Measurements from ENCODE around the gene PPP2R1B. TPM values are rescaled to one million over a fixed set of nuclear protein-coding genes. Genes with fewer than 3 reads are reported as not detected.

The PPP2R1B gene
- polyA plus RNA-seq, 1 donor (not counting 4 experiments of a cell fraction or from before 2014, with no cell fraction given), result 33.6 TPM

GRCh38 chr11:111734954-111735261 is 31.3 kb downstream of the PPP2R1B start:
- dilution Hi-C loops (cut with MboI; ENCODE audit: extremely low pct_ligation_motif_present, low sequenced_read_pairs), result no loop called here
- Histone ChIP-seq H3K9me3 (ENCODE audit: control insufficient read depth, low read depth, low read length) (no peaks in the 10 kb centered on the region), H3K36me3 (ENCODE audit: control insufficient read depth in 2 of 2, extremely low read depth in 1 of 2, insufficient read depth in 2 of 2, low read length in 2 of 2) (peaks cover 3 to 4% of the 10 kb centered on the region in 2 experiments), H3K4me3 (ENCODE audit: control insufficient read depth in 2 of 3, extremely low read depth in 1 of 3, insufficient read depth in 2 of 3, low read depth in 1 of 3, low read length in 3 of 3) (no peak overlapping the region), H2AFZ (ENCODE audit: control insufficient read depth, low read length) (no peak overlapping the region), H3K79me2 (ENCODE audit: control insufficient read depth, insufficient read depth, low read length) (no peaks in the 10 kb centered on the region), H3K9me1 (ENCODE audit: control insufficient read depth, extremely low read depth, insufficient read depth, low read length) (peaks cover 6% of the 10 kb centered on the region), H4K20me1 (ENCODE audit: control insufficient read depth, extremely low read depth, insufficient read depth, low read length) (no peaks in the 10 kb centered on the region), H3K4me1 (ENCODE audit: control insufficient read depth, extremely low read depth, insufficient read depth, low read length) (peaks cover 49% of the 10 kb centered on the region), H3K9ac (ENCODE audit: control insufficient read depth, extremely low read depth, insufficient read depth, low read length) (peak overlapping the region; percentile 96), H3K4me2 (ENCODE audit: control insufficient read depth, extremely low read depth, insufficient read depth, low read depth, low read length) (peak overlapping the region; percentile 87), H3K27ac (ENCODE audit: control insufficient read depth, insufficient read depth, low read length) (peak overlapping the region; percentile 100), H3K27me3 (ENCODE audit: control insufficient read depth, extremely low read depth, insufficient read depth, low read length) (no peaks in the 10 kb centered on the region)
- TF ChIP-seq EZH2 (IDR thresholded peaks at IDR 0.05; ENCODE audit: low read length), result no peak
- TF ChIP-seq, protein P1, sequence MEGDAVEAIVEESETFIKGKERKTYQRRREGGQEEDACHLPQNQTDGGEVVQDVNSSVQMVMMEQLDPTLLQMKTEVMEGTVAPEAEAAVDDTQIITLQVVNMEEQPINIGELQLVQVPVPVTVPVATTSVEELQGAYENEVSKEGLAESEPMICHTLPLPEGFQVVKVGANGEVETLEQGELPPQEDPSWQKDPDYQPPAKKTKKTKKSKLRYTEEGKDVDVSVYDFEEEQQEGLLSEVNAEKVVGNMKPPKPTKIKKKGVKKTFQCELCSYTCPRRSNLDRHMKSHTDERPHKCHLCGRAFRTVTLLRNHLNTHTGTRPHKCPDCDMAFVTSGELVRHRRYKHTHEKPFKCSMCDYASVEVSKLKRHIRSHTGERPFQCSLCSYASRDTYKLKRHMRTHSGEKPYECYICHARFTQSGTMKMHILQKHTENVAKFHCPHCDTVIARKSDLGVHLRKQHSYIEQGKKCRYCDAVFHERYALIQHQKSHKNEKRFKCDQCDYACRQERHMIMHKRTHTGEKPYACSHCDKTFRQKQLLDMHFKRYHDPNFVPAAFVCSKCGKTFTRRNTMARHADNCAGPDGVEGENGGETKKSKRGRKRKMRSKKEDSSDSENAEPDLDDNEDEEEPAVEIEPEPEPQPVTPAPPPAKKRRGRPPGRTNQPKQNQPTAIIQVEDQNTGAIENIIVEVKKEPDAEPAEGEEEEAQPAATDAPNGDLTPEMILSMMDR (optimal IDR thresholded peaks at IDR 0.05 in 1 of 3, IDR thresholded peaks at IDR 0.05 in 1 of 3, conservative IDR thresholded peaks at IDR 0.05 in 1 of 3; ENCODE audit: extremely low read depth in 1 of 3, insufficient read depth in 2 of 3, low read length in 3 of 3), result no peak
- FAIRE-seq (no peak), DNase-seq (ENCODE audit: low read depth, low spot score) (no peak)

DNA sequence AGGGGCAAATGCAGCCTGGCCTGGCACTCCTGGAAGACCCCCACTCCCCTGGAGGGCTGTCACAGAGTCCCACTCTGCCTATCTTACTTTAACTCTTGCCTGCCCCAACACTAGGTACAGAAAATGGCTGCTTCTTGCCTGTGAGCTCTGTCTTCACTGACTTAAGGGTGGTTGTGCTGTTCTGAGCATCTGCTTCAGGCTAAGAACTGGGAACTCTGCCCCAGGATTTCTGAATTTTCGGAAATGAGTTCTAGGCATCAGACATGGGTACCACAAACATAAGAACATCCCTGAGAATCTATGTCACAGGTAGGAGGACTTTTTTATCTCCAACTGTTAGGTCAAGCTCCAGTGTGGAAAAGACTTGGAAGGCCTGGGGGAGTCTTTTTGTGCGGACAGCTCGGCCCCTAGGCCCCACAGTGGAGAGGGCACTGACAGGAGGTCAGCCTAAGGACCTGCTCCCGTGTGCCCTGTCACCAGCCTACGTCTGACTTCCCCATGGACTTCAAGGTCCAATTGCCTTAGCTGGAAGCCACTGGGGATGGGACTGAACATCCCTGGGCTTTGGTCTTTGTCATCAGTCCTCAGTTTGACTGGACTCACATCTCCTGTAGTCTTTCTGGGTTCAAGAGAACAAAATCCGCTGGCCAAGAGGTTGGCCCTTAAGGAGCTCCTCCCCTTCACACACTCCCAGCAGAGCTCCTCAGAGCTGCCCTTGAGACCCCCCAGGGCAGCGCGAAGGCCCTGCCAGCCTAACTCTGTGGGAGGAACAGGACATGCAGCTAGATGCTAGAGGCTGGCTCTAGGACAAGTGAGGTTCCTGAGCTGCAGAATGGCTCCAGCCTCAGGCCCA is 31.9 kb downstream of the PPP2R1B start:
- Histone ChIP-seq H3K36me3 (ENCODE audit: control insufficient read depth in 2 of 2, extremely low read depth in 1 of 2, insufficient read depth in 2 of 2, low read length in 2 of 2) (peaks cover 3% of the 10 kb centered on the region in 2 experiments), H4K20me1 (ENCODE audit: control insufficient read depth, extremely low read depth, insufficient read depth, low read length) (no peaks in the 10 kb centered on the region), H3K4me2 (ENCODE audit: control insufficient read depth, extremely low read depth, insufficient read depth, low read depth, low read length) (no peak overlapping the region), H2AFZ (ENCODE audit: control insufficient read depth, low read length) (no peak overlapping the region), H3K9ac (ENCODE audit: control insufficient read depth, extremely low read depth, insufficient read depth, low read length) (peak overlapping the region; percentile 96), H3K27me3 (ENCODE audit: control insufficient read depth, extremely low read depth, insufficient read depth, low read length) (no peaks in the 10 kb centered on the region), H3K9me3 (ENCODE audit: control insufficient read depth, low read depth, low read length) (no peaks in the 10 kb centered on the region), H3K4me3 (ENCODE audit: control insufficient read depth in 2 of 3, extremely low read depth in 1 of 3, insufficient read depth in 2 of 3, low read depth in 1 of 3, low read length in 3 of 3) (no peak overlapping the region), H3K27ac (ENCODE audit: control insufficient read depth, insufficient read depth, low read length) (peak overlapping the region; percentile 100), H3K79me2 (ENCODE audit: control insufficient read depth, insufficient read depth, low read length) (no peaks in the 10 kb centered on the region), H3K4me1 (ENCODE audit: control insufficient read depth, extremely low read depth, insufficient read depth, low read length) (peaks cover 49% of the 10 kb centered on the region), H3K9me1 (ENCODE audit: control insufficient read depth, extremely low read depth, insufficient read depth, low read length) (peaks cover 6% of the 10 kb centered on the region)
- no peak for FAIRE-seq
- dilution Hi-C loops (cut with MboI; ENCODE audit: extremely low pct_ligation_motif_present, low sequenced_read_pairs), result no loop called here
- TF ChIP-seq EZH2 (IDR thresholded peaks at IDR 0.05; ENCODE audit: low read length), result no peak
- TF ChIP-seq, protein P1 (optimal IDR thresholded peaks at IDR 0.05 in 1 of 3, IDR thresholded peaks at IDR 0.05 in 1 of 3, conservative IDR thresholded peaks at IDR 0.05 in 1 of 3; ENCODE audit: extremely low read depth in 1 of 3, insufficient read depth in 2 of 3, low read length in 3 of 3), result no peak
- DNase-seq (ENCODE audit: low read depth, low spot score), result no peak
